Measurements from ENCODE around the gene RAB21.
"Not testable (repeated sequence)": the region's sequence is repeated elsewhere in the genome, so short reads cannot be mapped to it uniquely, and the experiment has no call there.

The RAB21 gene

GRCh38 chr12:71752891-71753290 lies 1.8 kb upstream of the RAB21 start:
- no peak for DNase-seq

GRCh38 chr12:71755146-71755892 lies 656 bp downstream of the RAB21 start:
- DNase-seq, result peak; percentile 70

- no peak for DNase-seq
These were observed 1.5 kb downstream of the RAB21 start for GRCh38 chr12:71756054-71756690.

GRCh38 chr12:71759941-71760340 lies 5.3 kb downstream of the RAB21 start:
- no peak for DNase-seq

- DNase-seq, result no peak
These were observed 5.8 kb downstream of the RAB21 start for GRCh38 chr12:71760471-71760870.

- not testable (repeated sequence) for DNase-seq
These were observed 6.7 kb downstream of the RAB21 start for GRCh38 chr12:71761354-71761753.

GRCh38 chr12:71763677-71764379 lies 9.2 kb downstream of the RAB21 start:
- DNase-seq, result no peak

GRCh38 chr12:71764587-71765321 lies 10.1 kb downstream of the RAB21 start:
- no peak for DNase-seq

- DNase-seq, result no peak
These were observed 11.5 kb downstream of the RAB21 start for GRCh38 chr12:71766202-71766601.

GRCh38 chr12:71767183-71767582 lies 12.5 kb downstream of the RAB21 start:
- no peak for DNase-seq

- no peak for DNase-seq
These were observed 14.2 kb downstream of the RAB21 start for GRCh38 chr12:71768900-71769299.

GRCh38 chr12:71771069-71771468 lies 16.4 kb downstream of the RAB21 start:
- DNase-seq, result no peak

GRCh38 chr12:71772735-71773134 lies 18.1 kb downstream of the RAB21 start:
- no peak for DNase-seq

- peak; percentile 24 for DNase-seq
These were observed 25.7 kb downstream of the RAB21 start for GRCh38 chr12:71780237-71780822.

- DNase-seq, result no peak
These were observed 27.4 kb downstream of the RAB21 start for GRCh38 chr12:71782017-71782416.

GRCh38 chr12:71786829-71787228 lies 32.2 kb downstream of the RAB21 start:
- no peak for DNase-seq

GRCh38 chr12:71787580-71787979 lies 32.9 kb downstream of the RAB21 start:
- no peak for DNase-seq

GRCh38 chr12:71790331-71790730 lies 35.7 kb downstream of the RAB21 start:
- DNase-seq, result no peak

GRCh38 chr12:71791473-71792150 lies 36.9 kb downstream of the RAB21 start:
- DNase-seq, result no peak

GRCh38 chr12:71792599-71792998 lies 37.9 kb downstream of the RAB21 start:
- DNase-seq, result no peak

GRCh38 chr12:71795901-71796300 lies 41.2 kb downstream of the RAB21 start:
- DNase-seq, result no peak

GRCh38 chr12:71797531-71797930 lies 42.9 kb downstream of the RAB21 start:
- no peak for DNase-seq

All from stimulated activated CD4-positive, alpha-beta T cell treated with anti-CD3 and anti-CD28 coated beads, Interleukin-1b, Interleukin-23, amount 100 ng/mL, for 48 hours (primary cell).